ENCODE data around the gene NDUFA1. TPM values are rescaled to one million over a fixed set of nuclear protein-coding genes. Genes with fewer than 3 reads are reported as not detected.

The NDUFA1 gene
- total and polyA plus RNA-seq, 4 donors: 53.8 to 187 (median 91.6) TPM

Other genes starting within 250 kb of the NDUFA1 start
- gene SEPTIN6, start 178.7 kb upstream of the NDUFA1 start, total RNA-seq: 10 to 100 TPM; 19.0 to 23.7 TPM
- gene SEPTIN6, start 178.7 kb upstream of the NDUFA1 start, polyA plus RNA-seq: 1 to 10 TPM; 4.5 to 6.4 TPM
- gene SOWAHD, start 113.2 kb upstream of the NDUFA1 start, total RNA-seq: 1 to 10 TPM in 1 of 2 donors, under 1 TPM in 1; 0.45 to 1.3 TPM
- under 1 TPM in 1 of 2 donors, not detected in 1; 0.15 TPM for gene SOWAHD, start 113.2 kb upstream of the NDUFA1 start, polyA plus RNA-seq
- gene RPL39, start 80.2 kb upstream of the NDUFA1 start, total RNA-seq: 1,000 to 10,000 TPM; 1,166 to 1,184 TPM
- gene RPL39, start 80.2 kb upstream of the NDUFA1 start, polyA plus RNA-seq: 1,000 to 10,000 TPM; 4,457 to 9,358 TPM
- 1 to 10 TPM; 6.7 to 9.5 TPM for gene UPF3B, start 18.9 kb upstream of the NDUFA1 start, total RNA-seq
- gene UPF3B, start 18.9 kb upstream of the NDUFA1 start, polyA plus RNA-seq: 10 to 100 TPM; 14.4 to 20.7 TPM
- gene RNF113A, start 99 bp upstream of the NDUFA1 start, total RNA-seq: 10 to 100 TPM in 1 of 2 donors, 1 to 10 TPM in 1; 9.6 to 10.1 TPM
- gene RNF113A, start 99 bp upstream of the NDUFA1 start, polyA plus RNA-seq: 10 to 100 TPM in 1 of 2 donors, 1 to 10 TPM in 1; 9.4 to 16.1 TPM
- gene AKAP14, start 24.1 kb downstream of the NDUFA1 start, total RNA-seq: not detected
- not detected for gene AKAP14, start 24.1 kb downstream of the NDUFA1 start, polyA plus RNA-seq
- gene NKAP, start 71.9 kb downstream of the NDUFA1 start, total RNA-seq: 1 to 10 TPM; 7.0 to 8.0 TPM
- 1 to 10 TPM; 2.9 to 7.5 TPM for gene NKAP, start 71.9 kb downstream of the NDUFA1 start, polyA plus RNA-seq
- gene RHOXF2B, start 205.9 kb downstream of the NDUFA1 start, total RNA-seq: not detected
- not detected for gene RHOXF2B, start 205.9 kb downstream of the NDUFA1 start, polyA plus RNA-seq
- gene RHOXF1, start 244.1 kb downstream of the NDUFA1 start, total RNA-seq: under 1 TPM in 1 of 2 donors, not detected in 1; 0.69 TPM
- gene RHOXF1, start 244.1 kb downstream of the NDUFA1 start, polyA plus RNA-seq: 1 to 10 TPM in 1 of 2 donors, not detected in 1; 4.8 TPM